Stimulated activated CD4-positive, alpha-beta T cell treated with anti-CD3 and anti-CD28 coated beads, TNF-alpha, amount 100 ng/mL, for 1 hour (primary cell): ENCODE data around the gene PTPRN2.
"Not testable (repeated sequence)": the region's sequence is repeated elsewhere in the genome, so short reads cannot be mapped to it uniquely, and the experiment has no call there.

ENCODE experiments used
- DNase-seq, 3 donors: peaks; one replicate each; pipeline ENCODE4 v3.0.0-alpha.2; 2020; ENCODE audit warnings: low read depth in 3 of 3, low spot score in 1 of 3

PTPRN2 gene

DNA sequence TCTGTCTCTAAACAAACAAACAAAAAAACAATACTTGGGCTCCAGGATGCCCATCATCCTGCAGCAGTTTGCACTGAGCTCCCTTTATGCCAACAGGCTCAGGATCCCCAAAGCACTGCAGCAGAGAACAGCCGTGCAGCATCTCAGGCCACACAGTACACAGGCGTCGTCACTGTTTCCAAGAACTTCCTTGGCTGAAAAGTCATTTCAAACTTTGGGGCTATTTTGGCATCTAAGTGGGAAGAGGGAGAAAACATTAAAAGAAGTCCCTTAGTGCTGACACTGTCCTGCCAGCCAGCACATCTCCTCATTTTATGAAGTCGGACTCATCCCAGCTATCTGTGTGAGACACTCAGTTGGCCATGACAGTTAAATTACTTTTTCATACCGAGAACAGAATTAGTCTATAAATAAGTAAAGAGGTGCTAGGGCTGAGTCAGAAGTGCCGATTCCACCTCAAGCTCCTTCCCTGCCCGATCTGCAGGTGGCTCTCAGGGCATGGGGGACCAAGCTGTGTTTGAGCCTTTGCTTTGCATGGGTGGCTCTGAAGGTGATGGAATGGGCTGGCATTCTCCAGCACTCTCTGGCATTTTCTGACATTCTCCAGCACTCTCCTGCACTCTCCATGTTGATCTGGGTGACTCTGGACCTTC is 68.5 kb downstream of the PTPRN2 start:
- no peak for DNase-seq

DNA sequence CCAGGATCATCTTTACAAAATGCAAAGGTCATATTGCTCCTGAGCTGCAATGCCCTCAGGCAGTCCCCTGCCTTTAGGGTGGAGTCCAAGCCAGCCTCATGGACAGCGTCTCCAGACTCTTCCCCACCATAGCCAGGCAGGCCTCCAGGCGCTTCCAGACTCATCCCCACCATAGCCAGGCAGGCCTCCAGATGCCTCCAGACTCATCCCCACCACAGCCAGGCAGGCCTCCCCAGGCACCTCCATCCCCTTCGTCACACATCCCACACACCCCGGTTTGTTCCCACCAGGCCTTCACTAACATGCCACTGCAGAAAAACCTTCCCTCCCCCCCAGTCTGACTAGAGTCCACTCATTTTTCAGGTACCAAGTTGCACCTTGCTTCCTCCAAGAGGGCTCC is 70.1 kb downstream of the PTPRN2 start:
- no peak for DNase-seq

DNA sequence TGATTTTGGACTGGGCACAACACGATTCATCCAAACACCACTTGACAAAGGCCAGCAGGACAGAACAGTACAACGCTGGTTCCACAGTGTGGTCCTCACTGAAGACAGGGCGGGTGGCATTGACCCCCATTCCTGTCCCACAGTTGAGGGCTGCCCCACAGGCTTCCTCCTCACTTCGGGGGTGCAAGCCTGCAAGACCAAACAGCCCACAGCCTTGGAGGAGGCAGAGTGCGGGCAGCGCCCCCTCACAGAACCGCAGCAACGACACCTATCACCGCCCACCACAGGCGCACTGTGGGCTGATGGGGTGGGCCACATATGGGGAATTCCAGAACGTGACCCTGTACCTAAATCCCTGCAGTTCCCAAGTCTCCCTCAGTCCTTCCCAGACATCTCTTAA is 70.6 kb downstream of the PTPRN2 start:
- no peak for DNase-seq

DNA sequence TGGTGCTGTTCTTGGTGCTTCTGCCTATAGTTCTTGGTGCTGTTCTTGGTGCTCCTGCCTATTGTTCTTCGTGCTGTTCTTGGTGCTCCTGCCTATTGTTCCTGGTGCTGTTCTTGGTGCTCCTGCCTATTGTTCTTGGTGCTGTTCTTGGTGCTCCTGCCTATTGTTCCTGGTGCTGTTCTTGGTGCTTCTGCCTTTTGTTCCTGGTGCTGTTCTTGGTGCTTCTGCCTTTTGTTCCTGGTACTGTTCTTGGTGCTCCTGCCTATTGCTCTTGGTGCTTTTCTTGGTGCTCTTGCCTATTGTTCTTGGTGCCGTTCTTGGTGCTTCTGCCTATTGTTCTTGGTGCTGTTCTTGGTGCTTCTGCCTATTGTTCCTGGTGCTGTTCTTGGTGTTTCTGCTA is 71.1 kb downstream of the PTPRN2 start:
- no peak for DNase-seq

DNA sequence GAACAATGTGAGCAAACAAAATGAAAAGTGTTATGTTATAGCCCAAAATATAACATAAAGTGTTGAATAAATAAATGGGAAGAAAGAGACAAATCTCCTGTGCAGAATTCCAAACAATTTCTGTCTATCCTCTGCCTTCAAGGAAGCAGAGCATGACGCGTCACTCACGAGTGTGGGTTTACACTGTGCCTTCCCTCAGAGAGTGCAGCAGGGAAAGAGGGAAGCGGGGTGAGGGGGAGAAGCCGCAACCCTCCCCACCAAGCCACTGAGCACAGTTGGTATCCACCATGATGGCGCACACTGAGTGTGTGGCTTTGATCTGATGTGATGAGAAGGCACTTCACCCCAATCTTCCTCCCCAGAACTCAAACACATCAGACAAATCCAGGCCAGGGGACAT is 74.8 kb downstream of the PTPRN2 start:
- no peak for DNase-seq

DNA sequence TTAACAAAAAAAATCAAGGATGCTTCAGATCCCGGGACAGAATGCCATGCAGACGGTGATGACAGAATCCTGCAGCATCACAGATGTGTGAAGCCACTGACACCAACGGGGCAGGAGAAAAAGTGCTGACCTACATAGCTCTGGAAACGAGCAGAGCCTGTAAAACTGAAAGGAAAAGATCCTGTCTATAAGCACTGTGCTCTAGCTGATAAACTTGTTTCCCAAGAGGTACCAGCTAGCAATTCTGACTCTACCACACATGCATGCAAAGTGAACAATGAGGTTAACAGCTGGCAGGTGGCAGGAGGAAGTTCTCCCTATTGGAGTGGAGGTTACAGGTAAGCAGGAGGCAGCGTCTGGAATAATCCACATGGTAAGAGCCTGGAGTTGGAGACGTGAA is 75.6 kb downstream of the PTPRN2 start:
- DNase-seq, result no peak

DNA sequence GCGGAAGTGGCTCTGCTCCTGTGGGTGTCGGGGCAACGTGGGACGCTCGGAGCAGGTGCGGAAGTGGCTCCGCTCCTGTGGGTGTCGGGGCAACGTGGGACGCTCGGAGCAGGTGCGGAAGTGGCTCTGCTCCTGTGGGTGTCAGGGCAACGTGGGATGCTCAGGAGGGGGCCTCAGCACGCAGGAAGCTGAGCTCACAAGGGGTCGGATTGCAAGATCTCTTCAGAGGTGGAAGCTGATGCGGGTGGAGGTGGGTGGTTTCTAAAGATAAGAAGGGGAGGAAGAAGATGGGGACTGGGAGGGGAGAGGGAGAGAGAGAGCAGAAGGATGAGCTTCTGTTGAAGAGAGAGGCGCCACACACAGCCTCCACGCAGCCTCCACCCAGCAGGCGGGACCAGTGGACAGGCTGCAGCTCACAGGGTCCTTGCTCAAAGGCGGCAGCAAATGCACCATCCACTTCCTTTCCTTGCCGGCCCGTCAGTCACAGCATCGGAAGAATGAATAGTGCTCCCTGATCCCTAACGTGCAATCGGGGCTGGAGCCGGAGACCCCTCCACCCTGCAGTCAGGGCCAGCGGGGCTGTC is 78.7 kb downstream of the PTPRN2 start:
- no peak for DNase-seq

DNA sequence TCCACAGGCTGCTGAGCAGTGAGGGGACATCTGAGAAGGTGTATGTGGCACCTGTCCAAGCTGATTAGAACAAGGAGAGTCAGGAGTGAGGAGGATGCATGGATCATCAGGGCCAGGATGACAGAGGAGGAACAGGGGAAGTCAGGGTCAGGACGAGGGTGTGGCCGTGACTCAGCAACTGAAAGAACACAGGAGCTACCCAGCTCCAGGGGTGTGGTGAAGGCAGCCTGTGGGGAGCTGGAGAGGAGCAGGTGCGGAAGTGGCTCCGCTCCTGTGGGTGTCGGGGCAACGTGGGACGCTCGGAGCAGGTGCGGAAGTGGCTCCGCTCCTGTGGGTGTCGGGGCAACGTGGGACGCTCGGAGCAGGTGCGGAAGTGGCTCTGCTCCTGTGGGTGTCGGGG is 79.3 kb downstream of the PTPRN2 start:
- DNase-seq, result not testable (repeated sequence)

DNA sequence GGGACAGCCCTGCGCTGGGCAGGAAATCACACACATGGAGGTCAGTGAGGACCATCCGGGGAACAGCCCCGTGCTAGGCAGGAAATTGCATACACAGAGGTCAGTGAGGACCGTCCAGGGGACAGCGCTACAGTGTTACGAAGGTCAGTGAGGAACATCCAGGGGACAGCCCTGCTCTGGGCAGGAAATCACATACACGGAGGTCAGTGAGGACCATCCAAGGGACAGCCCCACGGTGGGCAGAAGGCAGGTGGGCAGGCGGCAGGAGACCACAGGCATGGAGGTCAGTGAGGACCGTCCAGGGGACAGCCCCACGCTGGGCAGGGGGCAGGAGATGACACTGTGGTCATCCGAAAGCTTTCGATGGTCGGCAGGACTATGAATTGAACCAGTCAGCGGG is 79.7 kb downstream of the PTPRN2 start:
- DNase-seq, result no peak

DNA sequence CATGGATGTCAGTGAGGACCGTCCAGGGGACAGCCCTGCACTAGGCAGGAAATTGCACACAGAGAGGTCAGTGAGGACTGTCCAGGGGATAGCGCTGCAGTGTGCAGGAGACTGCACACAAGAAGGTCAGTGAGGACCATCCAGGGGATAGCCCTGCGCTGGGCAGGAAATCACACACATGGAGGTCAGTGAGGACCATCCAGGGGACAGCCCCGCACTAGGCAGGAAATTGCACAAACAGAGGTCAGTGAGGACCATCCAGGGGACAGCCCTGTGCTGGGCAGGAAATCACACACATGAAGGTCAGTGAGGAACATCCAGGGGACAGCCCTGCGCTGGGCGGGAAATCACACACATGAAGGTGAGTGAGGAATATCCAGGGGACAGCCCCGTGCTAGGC is 80.4 kb downstream of the PTPRN2 start:
- not testable (repeated sequence) for DNase-seq

DNA sequence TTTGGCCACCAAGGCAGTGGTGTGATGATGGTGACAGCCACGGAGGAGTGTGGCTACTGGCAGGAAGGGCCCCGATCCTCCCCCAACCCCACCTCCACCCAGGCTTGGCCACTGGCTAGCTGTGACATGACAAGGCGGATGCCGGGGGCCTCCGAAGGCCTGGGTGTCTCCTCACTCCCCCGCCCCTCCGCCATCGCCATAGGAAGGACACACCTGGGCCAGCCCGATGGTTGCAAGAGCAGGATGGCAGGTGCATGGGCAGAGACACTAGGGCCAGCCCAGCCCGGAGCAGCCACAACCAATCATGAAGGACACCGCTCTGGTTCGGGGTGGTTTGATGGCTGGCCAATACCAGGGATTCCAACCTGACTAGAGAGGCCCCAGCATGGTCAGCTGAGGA is 81.0 kb downstream of the PTPRN2 start:
- no peak for DNase-seq

DNA sequence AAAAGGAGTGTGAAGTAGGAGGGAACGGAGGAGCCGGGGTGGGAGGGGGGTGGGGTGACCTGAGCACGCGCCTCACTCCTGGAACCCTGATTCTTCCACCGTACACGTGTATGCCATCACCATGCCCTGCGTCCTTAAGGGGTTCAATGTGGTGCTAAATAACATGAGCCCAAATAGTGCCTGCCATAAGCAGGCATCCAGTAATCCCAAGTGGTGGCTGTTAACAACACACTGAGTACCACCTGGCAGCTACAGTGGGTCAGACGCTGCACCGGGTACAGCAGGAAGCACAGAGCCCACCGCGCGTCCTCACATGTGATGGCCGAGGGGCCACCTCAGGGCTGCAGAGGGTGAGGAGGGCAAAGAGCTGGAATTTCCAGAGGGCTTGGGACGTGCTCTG is 81.9 kb downstream of the PTPRN2 start:
- DNase-seq, result no peak

DNA sequence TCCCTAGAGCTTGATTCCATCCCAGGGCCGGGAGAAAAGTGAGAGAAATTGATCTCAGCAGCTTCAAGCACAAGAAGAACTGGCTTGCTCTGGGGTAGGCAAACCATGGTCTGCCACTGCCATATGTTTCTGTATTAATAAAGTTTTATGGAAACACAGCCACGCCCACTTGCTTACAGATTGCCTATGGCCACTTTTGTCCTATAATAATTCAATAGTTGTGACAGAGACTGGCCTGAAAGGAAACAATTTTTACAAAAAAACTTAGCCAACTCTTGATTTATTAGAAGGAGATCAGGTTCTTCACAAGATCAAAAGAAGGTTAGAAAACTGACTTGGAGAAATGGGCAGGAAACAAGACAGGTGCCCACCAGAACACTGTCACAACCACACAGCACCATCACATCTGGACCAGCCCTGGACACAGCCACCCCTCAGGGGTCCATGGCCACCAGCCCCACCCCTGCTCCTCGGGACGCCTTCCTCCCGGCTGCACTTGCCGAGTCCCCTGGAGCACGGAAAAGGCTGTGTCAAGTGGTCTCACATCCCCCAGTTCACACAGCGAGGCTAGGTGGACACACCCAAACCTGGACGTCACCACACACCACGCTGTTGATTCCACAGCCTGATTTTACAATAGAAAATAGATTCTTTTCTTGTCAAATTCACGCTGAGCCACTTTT is 85.4 kb downstream of the PTPRN2 start:
- no peak for DNase-seq

DNA sequence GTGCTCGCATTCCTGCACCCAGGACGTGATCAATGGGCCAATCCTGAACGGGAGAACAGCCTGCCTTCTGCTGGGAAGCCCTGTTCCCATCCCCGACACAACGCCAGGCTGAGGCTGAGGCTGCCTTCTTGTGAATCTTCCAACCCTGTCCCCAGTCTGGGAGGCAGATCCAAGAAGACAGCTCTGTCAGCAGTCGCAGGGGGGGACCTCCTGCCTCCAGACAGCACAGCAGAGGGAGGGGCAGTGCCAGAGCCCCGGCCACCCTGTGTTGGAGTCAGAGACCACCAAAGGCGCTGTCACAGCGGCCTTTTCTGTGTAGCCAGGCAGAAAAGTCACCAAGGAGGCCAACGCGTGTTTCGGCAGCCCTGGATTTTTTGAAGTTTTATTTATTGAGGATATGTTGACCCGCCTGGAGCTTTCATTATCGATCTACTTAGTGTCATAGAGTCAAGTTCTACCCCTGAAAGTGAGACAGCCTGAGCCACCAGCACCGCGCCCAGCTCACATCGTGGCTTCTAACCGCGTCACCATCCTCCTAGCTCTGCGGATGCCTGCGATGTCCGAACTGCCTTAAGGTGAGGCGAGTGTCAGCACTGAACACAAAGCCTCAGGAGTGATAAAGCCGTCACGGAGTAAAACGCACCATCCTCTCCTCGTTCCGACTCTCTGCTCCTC is 86.1 kb downstream of the PTPRN2 start:
- DNase-seq, result no peak

DNA sequence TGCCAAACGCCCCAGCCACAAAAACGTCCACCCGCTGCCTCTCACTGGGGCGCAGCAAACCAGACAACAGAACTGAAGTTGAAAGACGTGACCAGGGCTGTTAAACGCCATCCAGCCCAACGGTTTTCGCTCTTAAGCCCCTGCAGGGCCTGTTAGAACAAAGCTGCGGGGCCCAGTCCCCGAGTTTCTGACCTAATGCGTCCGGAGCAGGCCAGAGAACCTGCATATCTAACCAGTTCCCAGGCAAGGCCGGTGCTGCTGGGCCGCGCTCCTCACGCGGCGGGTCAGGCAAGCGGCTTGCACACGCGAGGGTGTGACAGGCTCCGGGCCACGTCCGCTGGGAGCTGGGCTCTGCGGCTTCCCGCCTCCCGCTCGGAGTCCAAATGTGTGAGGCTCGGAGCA is 87.0 kb downstream of the PTPRN2 start:
- no peak for DNase-seq

DNA sequence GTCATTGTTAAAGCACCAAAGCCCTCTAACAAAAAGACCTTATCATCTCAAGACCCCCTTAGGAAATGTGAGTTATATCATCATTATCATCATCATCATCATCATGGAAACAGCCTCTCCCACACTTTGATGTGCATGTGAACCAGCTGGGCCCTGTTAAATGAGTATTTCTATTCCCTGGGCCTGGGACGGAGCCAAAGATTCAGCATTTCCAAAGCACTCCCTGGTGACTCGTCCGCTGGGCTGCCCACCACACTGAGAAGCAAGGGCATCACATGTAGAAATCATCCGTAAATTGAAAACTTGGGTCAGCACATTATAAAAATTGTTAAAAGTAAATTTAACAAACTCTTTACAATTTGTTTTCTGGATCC is 88.6 kb downstream of the PTPRN2 start:
- DNase-seq, result no peak

DNA sequence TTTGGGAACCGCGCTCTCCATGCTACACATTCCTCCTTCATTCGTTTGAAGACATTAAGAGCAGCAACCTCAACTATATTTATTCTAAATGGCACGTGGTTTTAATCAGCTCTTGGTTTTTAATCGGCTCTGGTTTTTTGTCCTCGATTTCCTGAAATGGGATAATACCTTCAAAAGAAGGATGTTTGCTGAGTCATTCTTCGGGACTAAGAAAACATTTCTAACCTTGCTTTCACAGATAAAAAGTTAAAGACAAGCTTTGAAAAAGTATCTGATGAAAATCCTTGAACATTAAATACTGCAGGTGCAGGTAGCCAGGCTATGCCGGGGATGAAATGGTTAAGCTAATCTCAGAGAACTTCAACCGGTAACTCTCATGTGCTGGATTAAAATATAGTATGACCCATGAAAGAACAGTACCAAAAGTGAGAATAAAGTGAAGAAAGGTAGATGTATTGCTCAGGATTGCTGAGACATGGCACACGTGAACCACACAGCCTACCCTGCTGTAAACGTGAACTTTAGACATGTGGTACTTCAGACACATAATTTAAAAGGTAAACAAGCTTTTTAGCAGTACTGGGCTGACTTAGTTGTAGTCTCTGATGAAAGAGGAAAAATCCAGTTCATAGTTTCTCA is 89.1 kb downstream of the PTPRN2 start:
- DNase-seq, result no peak

DNA sequence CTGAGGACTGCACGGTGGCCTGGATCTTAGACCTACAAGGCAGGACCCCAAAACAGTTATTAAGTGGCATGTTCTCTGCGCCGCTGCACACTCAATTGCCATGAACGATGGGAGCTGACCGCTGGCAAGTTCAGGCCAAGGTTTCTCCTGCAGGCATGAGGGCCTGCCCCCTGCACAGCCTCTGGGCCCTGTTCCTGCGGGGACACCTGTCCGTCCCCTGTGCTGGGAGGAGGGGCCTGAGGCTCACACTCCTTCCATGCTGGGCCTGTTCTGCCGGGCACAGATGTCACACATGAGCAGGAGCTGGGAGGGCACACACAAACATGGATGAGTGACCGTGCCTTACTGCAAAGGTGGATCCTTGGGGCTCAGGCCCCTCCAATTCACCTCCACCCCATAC is 90.0 kb downstream of the PTPRN2 start:
- no peak for DNase-seq

DNA sequence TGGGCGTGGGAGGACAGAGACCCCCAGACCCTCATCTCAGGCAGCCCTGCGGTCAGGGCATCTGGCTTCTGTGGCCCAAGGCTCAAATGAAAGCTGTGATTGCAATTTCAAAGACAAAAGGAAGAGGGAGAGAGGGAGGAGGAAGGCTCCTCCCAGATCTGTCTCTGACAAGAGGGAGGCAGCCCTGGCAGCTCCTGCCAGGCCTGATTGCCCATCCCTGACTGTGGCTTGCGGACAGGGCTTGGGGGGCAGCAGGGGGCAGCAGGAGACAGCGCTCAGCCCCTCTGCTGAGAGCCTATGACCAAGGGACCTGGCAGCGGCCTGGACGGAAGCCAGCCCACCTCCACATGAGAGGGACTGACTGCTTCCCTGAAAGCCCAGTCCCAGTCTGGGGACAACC is 91.8 kb downstream of the PTPRN2 start:
- no peak for DNase-seq

DNA sequence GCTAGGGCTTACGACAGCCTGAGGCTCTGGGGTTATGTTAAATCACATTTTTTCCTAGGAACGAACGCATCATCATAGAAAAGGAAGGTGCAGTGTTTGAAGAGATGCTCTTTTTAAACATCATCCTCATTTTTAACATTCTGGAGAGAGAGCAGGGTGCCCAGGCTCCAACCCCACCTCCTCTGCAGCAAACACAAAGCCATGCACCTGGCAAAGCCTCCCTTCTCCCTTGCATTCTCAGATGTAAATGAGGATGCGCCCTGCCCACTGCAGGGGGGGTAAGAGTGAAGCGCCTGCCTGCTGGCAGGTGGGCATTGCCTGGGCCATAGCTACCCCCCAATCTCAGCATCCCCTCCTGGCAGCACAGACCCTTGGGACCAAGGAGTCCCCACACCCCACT is 92.4 kb downstream of the PTPRN2 start:
- no peak for DNase-seq

DNA sequence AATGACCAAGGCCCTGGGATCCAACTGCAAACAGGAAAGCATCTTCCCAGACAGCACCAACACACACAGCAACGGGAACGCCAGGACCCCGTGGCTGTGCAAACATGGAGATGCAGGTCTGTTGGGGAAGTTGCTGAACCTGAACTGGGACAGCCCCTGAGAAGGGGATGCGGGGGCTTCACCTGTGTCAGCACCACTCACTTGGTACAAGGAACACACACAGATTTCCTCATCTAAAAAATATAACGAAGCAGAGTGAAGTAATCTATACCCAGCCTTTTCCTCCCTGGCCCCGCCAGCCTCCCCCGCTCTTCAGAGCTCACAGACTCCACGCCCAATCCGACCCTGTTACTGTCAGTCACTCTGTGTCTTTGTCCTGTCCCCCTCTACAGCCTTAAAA is 93.0 kb downstream of the PTPRN2 start:
- DNase-seq, result no peak

DNA sequence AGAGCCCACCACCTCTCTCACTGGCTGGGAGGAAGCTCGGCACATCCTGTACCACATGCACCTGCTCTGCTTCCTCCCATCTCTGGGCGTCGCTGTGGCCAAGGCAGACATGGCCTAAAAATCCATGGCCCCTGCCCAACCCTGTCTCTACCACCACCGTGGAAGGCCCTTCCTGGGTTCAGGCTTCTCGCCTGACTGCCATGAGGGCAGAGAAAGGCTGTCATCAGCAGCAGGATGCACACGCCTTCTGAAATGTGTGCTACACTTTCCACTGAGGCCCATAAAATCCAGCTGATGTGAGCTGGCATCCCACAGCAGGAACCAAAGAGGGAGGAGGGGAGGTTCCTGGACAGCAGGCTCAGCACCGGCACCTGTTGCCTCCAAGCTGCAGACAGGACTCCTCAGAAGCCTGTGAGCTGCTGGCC is 93.4 kb downstream of the PTPRN2 start:
- no peak for DNase-seq
